NB4 (cell line): ENCODE measurements around the gene GPX4.

Source experiments
- DNase-seq: peaks from one replicate; pipeline ENCODE4 v3.0.0; 2010; ENCODE audit warnings: low read depth
- H3K4me3 ChIP-seq: one replicate; pipeline ENCODE4 v1.5.1; 2011; ENCODE audit warnings: mild to moderate bottlenecking, low read depth, low read length, moderate library complexity
- CTCF ChIP-seq: IDR thresholded peaks from one replicate; pipeline ENCODE4 v1.5.1; 2012; ENCODE audit warnings: low read depth, low read length
- MAX ChIP-seq: IDR thresholded peaks from 2 replicates; pipeline ENCODE4 v1.6.1; 2011; ENCODE audit warnings: low read depth, low read length
- MYC ChIP-seq: IDR thresholded peaks from 2 replicates; pipeline ENCODE4 v1.6.1; 2011; ENCODE audit warnings: low read depth, low read length
- POLR2A ChIP-seq: IDR thresholded peaks from 2 replicates; pipeline ENCODE4 v1.6.1; 2011; ENCODE audit warnings: mild to moderate bottlenecking; ENCODE audit not compliant: insufficient read length; ENCODE audit errors: extremely low read depth

The GPX4 gene

GRCh38 chr19:1076046-1076386, 27.8 kb upstream of the GPX4 start:
- no peak for TF ChIP-seq POLR2A
- no peak for TF ChIP-seq MYC
- TF ChIP-seq MAX = no peak
- no peak for TF ChIP-seq CTCF
- H3K4me3 ChIP-seq = no peak overlapping the region
- no peak for DNase-seq

GRCh38 chr19:1076951-1077350, 26.8 kb upstream of the GPX4 start:
- H3K4me3 ChIP-seq = no peak overlapping the region
- peak; percentile 76 for DNase-seq
- no peak for TF ChIP-seq CTCF
- TF ChIP-seq POLR2A = no peak
- no peak for TF ChIP-seq MYC
- no peak for TF ChIP-seq MAX

GRCh38 chr19:1079566-1080111, 24.2 kb upstream of the GPX4 start:
- TF ChIP-seq POLR2A = no peak
- TF ChIP-seq MAX = no peak
- TF ChIP-seq MYC = no peak
- no peak for TF ChIP-seq CTCF
- DNase-seq = no peak
- no peak overlapping the region for H3K4me3 ChIP-seq

- DNase-seq = no peak
- no peak for TF ChIP-seq MYC
- no peak for TF ChIP-seq CTCF
- no peak for TF ChIP-seq MAX
- TF ChIP-seq POLR2A = no peak
- H3K4me3 ChIP-seq = no peak overlapping the region
Measured at GRCh38 chr19:1080360-1081161, 23.2 kb upstream of the GPX4 start.

GRCh38 chr19:1081301-1082164, 22.3 kb upstream of the GPX4 start:
- TF ChIP-seq POLR2A = no peak
- no peak for TF ChIP-seq MYC
- TF ChIP-seq CTCF = no peak
- no peak for TF ChIP-seq MAX
- DNase-seq = no peak
- H3K4me3 ChIP-seq = no peak overlapping the region
